ENCODE data around the gene LRRC8B.
"Not testable (repeated sequence)": the region's sequence is repeated elsewhere in the genome, so short reads cannot be mapped to it uniquely, and the experiment has no call there.

LRRC8B gene

GRCh38 chr1:89587729-89588161 lies 63.1 kb downstream of the LRRC8B start:
- no peak for DNase-seq

GRCh38 chr1:89588480-89588879 lies 63.9 kb downstream of the LRRC8B start:
- no peak for DNase-seq

GRCh38 chr1:89589515-89589914 lies 64.9 kb downstream of the LRRC8B start:
- DNase-seq, result no peak

- no peak for DNase-seq
These were observed 65.9 kb downstream of the LRRC8B start for GRCh38 chr1:89590341-89591080.

GRCh38 chr1:89592861-89593302 lies 68.3 kb downstream of the LRRC8B start:
- not testable (repeated sequence) for DNase-seq

GRCh38 chr1:89594096-89594740 lies 69.6 kb downstream of the LRRC8B start:
- no peak for DNase-seq

- no peak for DNase-seq
These were observed 72.1 kb downstream of the LRRC8B start for GRCh38 chr1:89596698-89597097.

- DNase-seq, result peak; percentile 52 to 65
These were observed 74.1 kb downstream of the LRRC8B start for GRCh38 chr1:89598450-89599331.

GRCh38 chr1:89599332-89599630 lies 74.7 kb downstream of the LRRC8B start:
- no peak for DNase-seq

GRCh38 chr1:89600451-89601224 lies 76.0 kb downstream of the LRRC8B start:
- DNase-seq, result no peak

GRCh38 chr1:89602871-89603404 lies 78.3 kb downstream of the LRRC8B start:
- no peak for DNase-seq

- DNase-seq, result no peak
These were observed 79.2 kb downstream of the LRRC8B start for GRCh38 chr1:89603651-89604413.

- no peak for DNase-seq
These were observed 79.7 kb downstream of the LRRC8B start for GRCh38 chr1:89604414-89604735.

GRCh38 chr1:89605692-89606091 lies 81.1 kb downstream of the LRRC8B start:
- DNase-seq, result no peak

GRCh38 chr1:89606227-89606980 lies 81.8 kb downstream of the LRRC8B start:
- DNase-seq, result no peak

- no peak for DNase-seq
These were observed 82.5 kb downstream of the LRRC8B start for GRCh38 chr1:89607156-89607555.

- DNase-seq, result no peak
These were observed 83.1 kb downstream of the LRRC8B start for GRCh38 chr1:89607586-89608318.

GRCh38 chr1:89608319-89608983 lies 83.8 kb downstream of the LRRC8B start:
- DNase-seq, result no peak

- DNase-seq, result no peak
These were observed 84.5 kb downstream of the LRRC8B start for GRCh38 chr1:89608984-89609725.
